HG02970 (cell line): ENCODE data around the gene ZNF324.
"Not testable (repeated sequence)": the region's sequence is repeated elsewhere in the genome, so short reads cannot be mapped to it uniquely, and the experiment has no call there.

Experiments used
- ATAC-seq: cut with Tn5 transposase; IDR thresholded peaks from one replicate; pipeline ENCODE4 v1.9.1; 2021; ENCODE audit warnings: mild to moderate bottlenecking, moderate library complexity, moderate number of reproducible peaks; ENCODE audit not compliant: unreplicated experiment, low FRiP score

ZNF324 gene

GRCh38 chr19:58498316-58499020, 31.6 kb downstream of the ZNF324 start:
- ATAC-seq = peak; percentile 15

- peak; percentile 87 for ATAC-seq
These were observed 32.4 kb downstream of the ZNF324 start for GRCh38 chr19:58499021-58499927.

- ATAC-seq = no peak
These were observed 33.4 kb downstream of the ZNF324 start for GRCh38 chr19:58500242-58500641.

GRCh38 chr19:58507602-58508223, 40.8 kb downstream of the ZNF324 start:
- not testable (repeated sequence) for ATAC-seq

GRCh38 chr19:58509731-58510083, 42.8 kb downstream of the ZNF324 start:
- no peak for ATAC-seq

- ATAC-seq = no peak
These were observed 43.4 kb downstream of the ZNF324 start for GRCh38 chr19:58510084-58510862.

- ATAC-seq = no peak
These were observed 44.7 kb downstream of the ZNF324 start, which contains the start of gene SLC27A5 for GRCh38 chr19:58511353-58512208. Gene SLC27A5 (minus strand): TSS chr19:58511992. CDS start chr19:58511955, 37 bp downstream.

- ATAC-seq = no peak
These were observed 46.4 kb downstream of the ZNF324 start for GRCh38 chr19:58513213-58513693.

- ATAC-seq = peak; percentile 61
These were observed 47.0 kb downstream of the ZNF324 start for GRCh38 chr19:58513694-58514563.

GRCh38 chr19:58514564-58515022, 47.7 kb downstream of the ZNF324 start:
- no peak for ATAC-seq

- no peak for ATAC-seq
These were observed 48.4 kb downstream of the ZNF324 start for GRCh38 chr19:58515259-58515658.

GRCh38 chr19:58516246-58516836, 49.5 kb downstream of the ZNF324 start:
- ATAC-seq = no peak

GRCh38 chr19:58516964-58517833, 50.3 kb downstream of the ZNF324 start:
- no peak for ATAC-seq

- ATAC-seq = no peak
These were observed 51.6 kb downstream of the ZNF324 start for GRCh38 chr19:58518256-58519086.

- no peak for ATAC-seq
These were observed 52.1 kb downstream of the ZNF324 start for GRCh38 chr19:58519087-58519354.
